Bronchial epithelial cell (primary cell): ENCODE measurements around the gene ASPA. TPM values are rescaled to one million over a fixed set of nuclear protein-coding genes. Genes with fewer than 3 reads are reported as not detected.
A peak's percentile ranks its signal among the peaks of the same experiment; 100 is the strongest.
"Not testable (repeated sequence)": the region's sequence is repeated elsewhere in the genome, so short reads cannot be mapped to it uniquely, and the experiment has no call there.

ENCODE experiments used
- DNase-seq: peaks from one replicate; pipeline ENCODE4 v3.0.0-alpha.2; 2010; ENCODE audit warnings: low read depth
- FAIRE-seq: peaks from 2 replicates; lab custom pipeline; 2011; peaks lifted over from hg19 to GRCh38; lab: Jason Lieb, UNC
- H3K27me3 ChIP-seq: 2 replicates; pipeline ENCODE4 v1.5.1; 2011; ENCODE audit warnings: low read length; ENCODE audit not compliant: control insufficient read depth, insufficient read depth
- H3K36me3 ChIP-seq: 2 replicates; pipeline ENCODE4 v1.5.1; 2011; ENCODE audit warnings: low read length; ENCODE audit not compliant: control insufficient read depth, insufficient read depth
- H3K4me3 ChIP-seq: 2 replicates; pipeline ENCODE4 v1.5.1; 2011; ENCODE audit warnings: mild to moderate bottlenecking, low read depth, low read length, control low read depth
- total RNA-seq: library from RNA; depleted of rRNA; stranded (reverse); fragments of >200 nt; gene quantifications from 2 replicates; pipeline ENCODE4 v1.2.1, GENCODE V29; 2014
- TF ChIP-seq, protein P1 (sequence below): IDR thresholded peaks from 2 replicates; pipeline ENCODE4 v1.5.1; 2011; ENCODE audit warnings: mild to moderate bottlenecking, moderate library complexity, low read length, control low read depth, inconsistent platforms; ENCODE audit not compliant: insufficient read depth, severe bottlenecking

Gene ASPA
- total RNA-seq, 1 donor from 2014 or later = not detected

DNA sequence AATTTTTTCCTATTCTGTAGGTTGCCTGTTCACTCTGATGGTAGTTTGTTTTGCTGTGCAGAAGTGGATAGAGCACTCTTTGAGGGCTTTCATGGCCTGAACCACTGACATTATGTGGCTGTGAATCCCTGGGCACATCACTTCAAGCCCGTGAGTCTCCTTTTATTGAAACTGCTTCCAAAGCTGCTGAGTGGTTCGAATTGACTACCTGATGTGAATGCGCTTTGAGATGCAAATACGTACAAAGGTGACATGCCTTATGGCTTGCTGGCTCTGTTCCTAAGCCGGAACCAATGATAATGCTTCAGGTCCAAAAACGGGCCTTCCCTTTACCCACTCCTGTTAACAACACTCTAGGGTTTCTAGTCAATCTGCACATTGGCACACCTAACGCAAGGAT is 34.3 kb downstream of the ASPA start:
- FAIRE-seq = no peak
- no peak overlapping the region for H3K4me3 ChIP-seq
- DNase-seq = no peak
- no peaks in the 10 kb centered on the region for H3K36me3 ChIP-seq
- TF ChIP-seq, protein P1, sequence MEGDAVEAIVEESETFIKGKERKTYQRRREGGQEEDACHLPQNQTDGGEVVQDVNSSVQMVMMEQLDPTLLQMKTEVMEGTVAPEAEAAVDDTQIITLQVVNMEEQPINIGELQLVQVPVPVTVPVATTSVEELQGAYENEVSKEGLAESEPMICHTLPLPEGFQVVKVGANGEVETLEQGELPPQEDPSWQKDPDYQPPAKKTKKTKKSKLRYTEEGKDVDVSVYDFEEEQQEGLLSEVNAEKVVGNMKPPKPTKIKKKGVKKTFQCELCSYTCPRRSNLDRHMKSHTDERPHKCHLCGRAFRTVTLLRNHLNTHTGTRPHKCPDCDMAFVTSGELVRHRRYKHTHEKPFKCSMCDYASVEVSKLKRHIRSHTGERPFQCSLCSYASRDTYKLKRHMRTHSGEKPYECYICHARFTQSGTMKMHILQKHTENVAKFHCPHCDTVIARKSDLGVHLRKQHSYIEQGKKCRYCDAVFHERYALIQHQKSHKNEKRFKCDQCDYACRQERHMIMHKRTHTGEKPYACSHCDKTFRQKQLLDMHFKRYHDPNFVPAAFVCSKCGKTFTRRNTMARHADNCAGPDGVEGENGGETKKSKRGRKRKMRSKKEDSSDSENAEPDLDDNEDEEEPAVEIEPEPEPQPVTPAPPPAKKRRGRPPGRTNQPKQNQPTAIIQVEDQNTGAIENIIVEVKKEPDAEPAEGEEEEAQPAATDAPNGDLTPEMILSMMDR = no peak
- no peaks in the 10 kb centered on the region for H3K27me3 ChIP-seq

DNA sequence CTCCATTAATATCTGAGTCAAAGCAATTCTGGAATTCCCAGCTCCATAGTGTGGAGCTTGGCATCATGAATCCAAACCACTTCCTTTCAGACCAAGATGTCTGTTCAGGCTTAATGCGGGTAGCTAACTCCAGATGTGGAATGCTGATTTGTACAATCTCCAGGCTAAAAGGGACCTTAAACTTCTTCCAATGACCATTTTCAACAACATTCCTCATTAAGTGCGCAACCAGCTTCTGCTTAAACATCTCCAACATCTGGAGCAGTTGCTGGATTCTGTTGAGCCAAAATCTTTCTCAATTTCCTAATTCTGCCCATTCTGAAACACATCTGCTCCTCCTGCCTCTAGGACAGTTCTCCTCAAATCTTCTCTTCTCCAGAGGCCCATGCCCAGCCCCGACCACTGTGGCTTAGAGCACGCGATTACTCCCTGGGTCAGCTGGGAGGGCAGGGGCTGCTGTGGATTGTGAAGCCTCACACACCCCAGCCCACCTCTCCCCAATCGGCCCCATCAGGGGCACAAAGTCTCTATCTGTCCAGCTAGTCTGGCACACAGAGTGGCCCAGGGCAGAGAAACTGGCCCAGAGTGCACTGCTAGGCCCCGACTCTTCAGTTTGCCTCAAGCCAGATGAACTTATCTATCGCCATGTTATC is 36.2 kb downstream of the ASPA start:
- no peak for DNase-seq

DNA sequence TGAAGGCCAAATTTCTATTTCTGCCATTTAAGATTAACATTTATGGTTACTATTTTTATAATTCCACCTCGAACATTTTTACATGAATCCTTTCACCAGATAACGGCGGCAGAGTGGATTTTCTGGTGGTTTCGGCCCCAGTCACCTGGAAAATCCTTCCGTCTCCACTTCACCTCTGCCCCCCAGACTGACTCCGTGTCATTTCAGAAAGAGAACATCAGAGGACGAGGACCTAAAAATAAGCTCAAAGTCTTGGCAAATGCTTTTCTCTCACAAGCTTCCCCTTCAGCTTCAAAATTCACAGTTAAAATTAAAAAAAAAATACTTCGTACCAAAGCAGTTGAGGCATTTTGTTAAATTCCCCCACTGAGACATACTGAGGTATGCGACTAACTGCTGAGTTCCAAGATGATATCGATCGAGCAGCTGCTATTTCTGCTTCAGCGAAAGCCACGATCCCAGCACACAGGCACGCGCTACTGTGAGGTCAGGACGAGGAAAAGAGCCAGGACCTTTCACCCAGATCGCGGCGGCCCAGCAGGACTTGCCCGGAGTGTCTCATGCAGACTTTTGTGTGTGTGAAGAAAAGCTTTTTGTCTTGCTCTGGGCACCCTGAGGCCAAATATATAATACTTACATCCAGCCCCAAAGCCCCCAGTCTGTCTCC is 36.8 kb downstream of the ASPA start:
- TF ChIP-seq, protein P1 = no peak
- no peak for DNase-seq
- H3K4me3 ChIP-seq = no peak overlapping the region
- no peaks in the 10 kb centered on the region for H3K36me3 ChIP-seq
- H3K27me3 ChIP-seq = no peaks in the 10 kb centered on the region
- no peak for FAIRE-seq

More for the DNA sequence above, 36.2 kb downstream of the ASPA start:
- FAIRE-seq = no peak
- no peaks in the 10 kb centered on the region for H3K27me3 ChIP-seq
- H3K4me3 ChIP-seq = no peak overlapping the region
- H3K36me3 ChIP-seq = no peaks in the 10 kb centered on the region
- TF ChIP-seq, protein P1 = no peak

DNA sequence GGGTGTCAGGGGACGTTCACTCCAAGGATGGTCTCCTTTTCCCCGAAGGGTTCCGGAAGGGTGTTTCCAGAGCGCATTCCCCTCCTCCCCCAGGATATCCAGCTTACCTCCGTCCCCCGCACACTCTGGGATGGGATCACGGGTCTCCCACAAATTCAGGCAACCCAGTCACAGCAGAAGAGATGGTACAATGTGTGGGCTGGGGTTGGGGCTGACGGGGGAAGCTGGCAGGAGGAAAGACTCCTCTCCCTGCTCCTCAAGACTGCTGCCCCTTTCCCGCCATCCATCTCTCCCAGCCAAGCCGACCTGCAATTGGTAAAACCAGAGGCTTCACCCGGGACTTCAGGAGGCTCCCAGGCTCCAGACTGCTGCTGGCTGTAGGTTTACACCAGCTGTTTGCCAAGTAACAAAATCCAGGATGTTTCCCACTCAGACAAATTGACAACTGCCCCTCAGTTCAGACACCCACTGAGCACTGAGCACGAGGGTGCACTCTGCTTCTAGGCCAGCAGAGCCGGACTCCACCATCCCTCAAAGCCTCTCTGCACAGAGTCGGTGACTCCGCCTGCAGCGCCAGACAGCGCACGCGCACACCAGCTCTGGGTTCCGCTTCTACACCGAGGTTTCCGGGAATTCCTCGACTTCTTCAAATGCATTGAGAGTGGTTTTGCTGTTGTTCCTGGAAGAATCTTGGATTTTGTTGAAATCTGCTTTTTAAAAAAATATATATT is 37.7 kb downstream of the ASPA start:
- DNase-seq = no peak
- TF ChIP-seq, protein P1 = no peak
- Histone ChIP-seq H3K36me3 (no peaks in the 10 kb centered on the region), H3K27me3 (no peaks in the 10 kb centered on the region), H3K4me3 (no peak overlapping the region)
- no peak for FAIRE-seq

DNA sequence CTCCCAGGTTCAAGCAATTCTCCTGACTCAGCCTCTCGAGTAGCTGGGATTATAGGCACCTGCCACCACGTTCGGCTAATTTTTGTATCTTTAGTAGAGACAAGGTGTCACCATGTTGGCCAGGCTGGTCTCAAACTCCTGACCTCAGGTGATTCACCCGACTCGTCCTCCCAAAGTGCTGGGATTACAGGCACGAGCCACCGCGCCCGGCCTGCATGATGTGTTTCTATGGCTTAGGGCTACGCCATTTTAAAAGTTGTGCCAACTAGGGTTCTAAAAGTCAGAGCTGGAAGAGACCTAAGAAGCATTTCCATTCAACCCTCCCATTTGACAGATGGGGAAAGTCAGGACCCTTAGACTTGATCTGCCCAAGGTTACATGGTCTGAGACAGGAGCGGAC is 38.4 kb downstream of the ASPA start:
- FAIRE-seq, DNase-seq, H3K27me3 ChIP-seq, H3K36me3 ChIP-seq, H3K4me3 ChIP-seq: not testable (repeated sequence)

DNA sequence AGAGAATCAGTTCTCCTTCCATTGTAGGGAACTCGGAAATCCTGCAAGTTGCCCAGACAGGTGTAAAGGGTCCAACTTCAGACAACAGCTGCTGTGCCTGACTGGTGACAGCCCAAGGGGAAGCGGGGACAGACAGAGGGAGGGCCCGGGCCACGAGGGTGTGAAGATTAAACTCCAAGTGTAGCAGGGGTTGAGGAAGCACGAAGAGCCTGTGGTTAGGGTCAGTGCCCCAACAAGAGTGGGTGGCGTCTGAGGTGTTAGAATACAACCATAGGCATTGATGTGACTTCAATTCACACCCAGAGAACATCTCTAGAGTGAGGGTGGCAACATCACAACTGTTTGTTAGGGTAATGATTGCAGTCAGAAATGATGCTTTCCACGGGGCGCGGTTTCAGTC is 39.1 kb downstream of the ASPA start:
- no peak for DNase-seq
- Histone ChIP-seq H3K27me3 (no peaks in the 10 kb centered on the region), H3K4me3 (no peak overlapping the region), H3K36me3 (no peaks in the 10 kb centered on the region)
- TF ChIP-seq, protein P1 = no peak
- peak; percentile 23 for FAIRE-seq

DNA sequence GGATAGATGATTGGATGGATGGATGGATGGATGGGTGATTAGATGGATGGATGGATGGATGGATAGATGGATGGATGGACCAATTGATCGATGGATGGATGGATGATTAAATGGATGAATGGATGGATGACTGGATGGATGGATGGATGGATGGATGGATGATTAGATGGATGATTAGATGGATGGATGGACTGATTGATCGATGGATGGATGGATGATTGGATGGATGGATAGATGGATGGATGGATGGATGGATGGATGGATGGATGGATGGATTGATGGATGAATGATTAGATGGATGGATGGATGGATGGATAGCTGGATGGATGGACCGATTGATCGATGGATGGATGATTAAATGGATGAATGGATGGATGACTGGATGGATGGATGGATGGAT is 43.7 kb downstream of the ASPA start:
- not testable (repeated sequence) for H3K4me3 ChIP-seq, DNase-seq, H3K27me3 ChIP-seq, FAIRE-seq, H3K36me3 ChIP-seq
